GM23338 (cell line): ENCODE results near the gene TCERG1.

Source experiments
- CTCF ChIP-seq, 2 experiments: fragments of 200-600 bp in 1 of 2; sonication (generic) in 1 of 2; conservative IDR thresholded peaks; 2 replicates each; pipeline versions ENCODE4 v1.5.1 to v1.6.1; 2016 to 2017; ENCODE audit warnings: antibody characterized with exemption in 2 of 2, low read depth in 2 of 2, mild to moderate bottlenecking in 2 of 2, moderate library complexity in 1 of 2
- EZH2 ChIP-seq: fragments of 200-600 bp; sonication (generic); IDR thresholded peaks from one replicate; pipeline ENCODE4 v1.8.0; 2017; ENCODE audit warnings: antibody characterized with exemption, mild to moderate bottlenecking, low read depth; ENCODE audit not compliant: unreplicated experiment
- EZH2phosphoT487 ChIP-seq: fragments of 200-600 bp; sonication (generic); IDR thresholded peaks from one replicate; pipeline ENCODE4 v1.8.1; 2018; ENCODE audit warnings: antibody characterized with exemption; ENCODE audit not compliant: unreplicated experiment
- POLR2AphosphoS5 ChIP-seq: IDR thresholded peaks from 2 replicates; pipeline ENCODE4 v1.6.1; 2016; ENCODE audit warnings: antibody characterized with exemption, low read depth
- ZNF331 ChIP-seq: fragments of 250-450 bp; sonication (Bioruptor Pico); IDR thresholded peaks from 2 replicates; pipeline ENCODE4 v1.5.0; 2020; ENCODE audit warnings: low read depth, mild to moderate bottlenecking, moderate library complexity

- no peak for TF ChIP-seq CTCF (conservative IDR thresholded peaks at IDR 0.05; ENCODE audit: low read depth in 2 of 2)
- no peak for TF ChIP-seq ZNF331 (CRISPR knock-in tag)
- no peak for TF ChIP-seq EZH2phosphoT487
- no peak for TF ChIP-seq EZH2
- no peak for TF ChIP-seq POLR2AphosphoS5
Observed at GRCh38 chr5:146474065-146474464, 26.9 kb downstream of the TCERG1 start.
